NCI-H69 (cell line): ENCODE measurements around the gene IPPK.

Experiments used
- DNase-seq: peaks from one replicate; lab custom pipeline; 2025; lab: John Stamatoyannopoulos, UW

Gene IPPK

GRCh38 chr9:92669890-92670708, at the start of gene IPPK:
TSS of gene IPPK (minus strand) at chr9:92670131. CDS start at chr9:92669988, 143 bp downstream.
- DNase-seq: peak; percentile 100

GRCh38 chr9:92719028-92719647, 49.2 kb upstream of the IPPK start:
- DNase-seq: no peak

- no peak for DNase-seq
Observed at GRCh38 chr9:92718086-92719001, 48.4 kb upstream of the IPPK start.

GRCh38 chr9:92717201-92718085, 47.5 kb upstream of the IPPK start:
- DNase-seq: no peak

GRCh38 chr9:92716557-92716956, 46.6 kb upstream of the IPPK start:
- peak; percentile 66 for DNase-seq

- no peak for DNase-seq
Observed at GRCh38 chr9:92715488-92716231, 45.7 kb upstream of the IPPK start.

- DNase-seq: no peak
Observed at GRCh38 chr9:92714787-92715487, 45.0 kb upstream of the IPPK start.

GRCh38 chr9:92714016-92714415, 44.1 kb upstream of the IPPK start:
- no peak for DNase-seq

- no peak for DNase-seq
Observed at GRCh38 chr9:92713528-92713927, 43.6 kb upstream of the IPPK start.

- no peak for DNase-seq
Observed at GRCh38 chr9:92712767-92713166, 42.8 kb upstream of the IPPK start.

GRCh38 chr9:92711844-92712243, 41.9 kb upstream of the IPPK start:
- DNase-seq: no peak

- no peak for DNase-seq
Observed at GRCh38 chr9:92711146-92711545, 41.2 kb upstream of the IPPK start.

GRCh38 chr9:92710368-92710767, 40.4 kb upstream of the IPPK start:
- DNase-seq: no peak

- DNase-seq: no peak
Observed at GRCh38 chr9:92709954-92710353, 40.0 kb upstream of the IPPK start.

GRCh38 chr9:92709240-92709639, 39.3 kb upstream of the IPPK start:
- no peak for DNase-seq

GRCh38 chr9:92707530-92707929, 37.6 kb upstream of the IPPK start:
- no peak for DNase-seq

GRCh38 chr9:92706218-92706940, 36.4 kb upstream of the IPPK start:
- DNase-seq: peak; percentile 61

- no peak for DNase-seq
Observed at GRCh38 chr9:92704528-92704927, 34.6 kb upstream of the IPPK start.

- no peak for DNase-seq
Observed at GRCh38 chr9:92696619-92697018, 26.7 kb upstream of the IPPK start.
